ENCODE data around the gene PGAP2. TPM values are rescaled to one million over a fixed set of nuclear protein-coding genes. Genes with fewer than 3 reads are reported as not detected.

PGAP2 gene
- total RNA-seq, 2 donors from 2014 or later: 10.8 to 14.9 TPM

DNA sequence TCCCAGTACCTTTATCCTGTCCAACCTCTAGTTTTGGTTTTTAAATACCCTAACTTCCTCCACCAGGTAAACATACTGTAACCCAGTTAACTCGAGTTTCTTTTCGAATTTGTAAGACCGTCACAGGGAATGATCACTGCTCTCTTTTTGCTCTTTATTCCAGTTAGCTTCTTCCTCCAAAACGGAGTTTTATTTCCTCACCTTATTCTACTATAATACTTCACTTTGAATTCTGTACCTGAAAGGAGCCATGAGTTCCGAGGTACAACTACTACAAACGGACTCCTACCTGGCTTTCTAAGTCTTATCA is 12.4 kb upstream of the PGAP2 start:
- no peaks in the 10 kb centered on the region for H3K27me3 ChIP-seq
- H3K4me3 ChIP-seq: peak overlapping the region; percentile 83 to 89
- peaks cover 0 to 36% of the 10 kb centered on the region in 2 donors for H3K4me1 ChIP-seq
- TF ChIP-seq, protein P1, sequence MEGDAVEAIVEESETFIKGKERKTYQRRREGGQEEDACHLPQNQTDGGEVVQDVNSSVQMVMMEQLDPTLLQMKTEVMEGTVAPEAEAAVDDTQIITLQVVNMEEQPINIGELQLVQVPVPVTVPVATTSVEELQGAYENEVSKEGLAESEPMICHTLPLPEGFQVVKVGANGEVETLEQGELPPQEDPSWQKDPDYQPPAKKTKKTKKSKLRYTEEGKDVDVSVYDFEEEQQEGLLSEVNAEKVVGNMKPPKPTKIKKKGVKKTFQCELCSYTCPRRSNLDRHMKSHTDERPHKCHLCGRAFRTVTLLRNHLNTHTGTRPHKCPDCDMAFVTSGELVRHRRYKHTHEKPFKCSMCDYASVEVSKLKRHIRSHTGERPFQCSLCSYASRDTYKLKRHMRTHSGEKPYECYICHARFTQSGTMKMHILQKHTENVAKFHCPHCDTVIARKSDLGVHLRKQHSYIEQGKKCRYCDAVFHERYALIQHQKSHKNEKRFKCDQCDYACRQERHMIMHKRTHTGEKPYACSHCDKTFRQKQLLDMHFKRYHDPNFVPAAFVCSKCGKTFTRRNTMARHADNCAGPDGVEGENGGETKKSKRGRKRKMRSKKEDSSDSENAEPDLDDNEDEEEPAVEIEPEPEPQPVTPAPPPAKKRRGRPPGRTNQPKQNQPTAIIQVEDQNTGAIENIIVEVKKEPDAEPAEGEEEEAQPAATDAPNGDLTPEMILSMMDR (IDR thresholded peaks at IDR 0.05): no peak
- H3K36me3 ChIP-seq: peaks cover 21% of the 10 kb centered on the region
- no peaks in the 10 kb centered on the region for H3K9me3 ChIP-seq
- peak overlapping the region; percentile 93 to 95 for H3K27ac ChIP-seq
- DNase-seq (ENCODE audit: low spot score): no peak

DNA sequence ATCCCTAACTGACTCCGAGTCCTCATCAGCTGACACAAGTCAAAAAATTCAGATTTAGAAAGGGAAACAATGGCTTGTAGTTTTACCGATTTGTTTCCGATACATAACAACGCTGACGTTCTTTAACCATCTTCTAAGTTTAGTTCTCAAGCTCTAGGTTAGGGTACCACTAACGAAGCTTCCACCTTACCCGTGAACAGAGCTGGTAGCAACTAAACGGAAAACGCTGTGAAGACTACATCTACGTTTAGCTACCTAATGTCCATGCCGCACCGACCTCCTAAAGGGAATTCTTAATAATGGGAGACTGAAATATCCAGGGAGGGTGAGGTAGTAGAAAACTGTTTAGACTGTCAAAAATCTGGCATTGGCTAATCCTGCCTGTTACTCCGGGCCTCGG is 12.0 kb upstream of the PGAP2 start:
- Histone ChIP-seq H3K36me3 (peaks cover 21% of the 10 kb centered on the region), H3K27me3 (no peaks in the 10 kb centered on the region), H3K27ac (peak overlapping the region; percentile 93 to 95), H3K4me3 (peak overlapping the region; percentile 83 to 89), H3K9me3 (no peaks in the 10 kb centered on the region), H3K4me1 (peaks cover 0 to 36% of the 10 kb centered on the region in 2 donors)
- TF ChIP-seq, protein P1 (IDR thresholded peaks at IDR 0.05): no peak
- no peak for DNase-seq (ENCODE audit: low spot score)

DNA sequence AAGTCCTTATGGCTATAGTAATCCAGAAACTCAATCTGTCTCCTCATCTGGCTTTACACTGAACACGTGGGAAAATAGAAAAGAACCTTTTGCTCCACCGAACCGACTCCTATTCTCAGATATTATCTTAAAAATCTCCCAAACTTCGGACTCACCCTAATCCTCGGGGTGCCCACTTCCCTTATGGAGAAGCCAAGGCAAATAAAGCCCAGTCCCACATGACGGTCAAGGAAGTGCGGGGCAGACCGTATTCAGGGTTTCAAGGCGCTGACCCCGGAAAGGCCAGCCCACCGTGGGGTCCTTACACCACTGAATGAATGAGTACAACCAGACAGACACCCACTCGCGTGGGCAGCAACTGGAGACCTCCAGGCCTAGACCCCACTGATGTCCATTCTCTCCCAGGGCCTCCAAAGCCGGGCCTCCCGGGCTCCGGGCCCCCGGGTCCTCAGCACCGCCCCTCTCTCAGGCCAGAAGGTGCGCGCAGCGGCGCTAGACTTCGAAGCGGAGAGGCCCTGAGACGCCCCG is 11.5 kb upstream of the PGAP2 start:
- TF ChIP-seq, protein P1 (IDR thresholded peaks at IDR 0.05): peak in 1 of 2 donors; percentile 32
- H3K4me3 ChIP-seq: peak overlapping the region; percentile 83 to 89
- peaks cover 0 to 36% of the 10 kb centered on the region in 2 donors for H3K4me1 ChIP-seq
- no peak for DNase-seq (ENCODE audit: low spot score)
- H3K9me3 ChIP-seq: no peaks in the 10 kb centered on the region
- H3K27ac ChIP-seq: peak overlapping the region; percentile 93 to 95
- peaks cover 21% of the 10 kb centered on the region for H3K36me3 ChIP-seq
- H3K27me3 ChIP-seq: no peaks in the 10 kb centered on the region

DNA sequence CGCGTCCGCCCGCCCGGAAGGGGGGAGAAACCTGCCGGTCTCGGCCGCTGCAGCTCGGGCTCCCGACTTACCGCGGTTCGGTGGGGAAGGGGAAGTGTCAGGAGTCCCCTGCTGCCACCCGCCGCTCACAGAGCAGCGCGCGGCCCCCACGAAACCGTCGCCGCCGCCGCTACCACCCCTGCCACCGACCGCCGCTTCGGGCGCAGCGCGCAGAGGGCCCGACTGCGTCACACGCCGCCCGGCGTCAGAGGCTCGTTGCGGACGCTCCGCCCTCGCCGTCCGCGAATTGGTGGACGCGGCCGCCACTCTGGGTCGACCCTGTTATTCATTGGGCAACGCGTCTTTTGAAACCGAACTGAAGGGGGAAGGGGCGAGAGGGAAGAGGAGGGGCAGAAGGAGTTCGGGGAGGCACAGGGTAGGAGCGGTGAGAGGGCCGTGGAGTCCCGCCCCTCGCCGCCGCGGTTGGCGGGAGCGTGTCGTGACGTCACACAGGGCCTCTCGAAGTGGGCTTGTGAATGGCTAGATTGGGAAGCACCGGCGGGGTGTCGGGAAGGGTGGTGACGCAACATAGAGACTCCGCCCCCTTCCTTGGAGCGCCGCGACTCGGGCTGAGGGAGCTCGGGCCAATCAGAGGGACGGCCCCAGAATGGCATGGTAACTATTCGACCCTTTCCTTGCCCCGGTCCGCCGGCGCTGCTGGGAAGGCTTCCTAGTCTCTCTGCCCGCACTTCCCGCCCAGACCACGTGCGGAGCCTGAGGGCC is 10.8 kb upstream of the PGAP2 start, which contains the start of gene NUP98:
TSS of gene NUP98 (minus strand) at position 226 of the 762 bp plus-strand sequence. CDS start 15,437 bp downstream, outside the sequence.
- peaks cover 17% of the 10 kb centered on the region for H3K36me3 ChIP-seq
- H3K9me3 ChIP-seq: no peaks in the 10 kb centered on the region
- peak; percentile 100 for DNase-seq (ENCODE audit: low spot score)
- no peaks in the 10 kb centered on the region for H3K27me3 ChIP-seq
- H3K4me1 ChIP-seq: peaks cover 0 to 36% of the 10 kb centered on the region in 2 donors
- TF ChIP-seq, protein P1 (IDR thresholded peaks at IDR 0.05): peak in 1 of 2 donors; percentile 1
- H3K4me3 ChIP-seq: peak within 1 kb of the TSS; percentile 83 to 89
- H3K27ac ChIP-seq: peak within 1 kb of the TSS; percentile 93 to 95

DNA sequence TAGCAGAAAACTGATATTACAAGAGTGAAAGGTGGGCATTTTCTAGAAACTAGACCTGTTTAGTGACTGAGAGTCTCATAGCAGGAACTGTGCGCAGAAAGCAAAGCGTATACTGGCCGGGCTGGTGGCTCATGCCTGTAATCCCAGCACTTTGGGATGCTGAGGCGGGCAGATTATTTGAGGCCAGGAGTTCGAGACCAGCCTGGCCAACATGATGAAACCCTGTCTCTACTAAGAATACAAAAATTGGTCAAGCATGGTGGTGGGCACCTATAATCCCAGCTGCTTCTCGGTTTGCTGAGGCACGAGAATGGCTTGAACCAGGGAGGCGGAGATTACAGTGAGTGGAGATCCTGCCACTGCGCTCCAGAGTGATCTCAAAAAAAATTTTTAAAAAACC is 9.2 kb upstream of the PGAP2 start:
- Histone ChIP-seq H3K4me1 (peaks cover 0 to 33% of the 10 kb centered on the region in 2 donors), H3K36me3 (peaks cover under 1% of the 10 kb centered on the region), H3K27me3 (no peaks in the 10 kb centered on the region), H3K4me3 (no peak overlapping the region), H3K9me3 (no peaks in the 10 kb centered on the region), H3K27ac (no peak overlapping the region)
- no peak for DNase-seq (ENCODE audit: low spot score)
- TF ChIP-seq, protein P1 (IDR thresholded peaks at IDR 0.05): no peak
